HEK293T (cell line): ENCODE data around the gene SMYD4.

Source experiments
- ARNT ChIP-seq: fragments of 450-650 bp; IDR thresholded peaks from 2 replicates; pipeline ENCODE4 v1.6.1; 2017; ENCODE audit warnings: mild to moderate bottlenecking
- L3MBTL2 ChIP-seq: fragments of 450-650 bp; conservative IDR thresholded peaks from 2 replicates; pipeline ENCODE4 v1.6.1; 2016; ENCODE audit warnings: mild to moderate bottlenecking

- TF ChIP-seq L3MBTL2 (no peak), ARNT (no peak)
Measured at GRCh38 chr17:1878419-1879121, 48.9 kb upstream of the SMYD4 start.
